WTC11 (cell line): ENCODE results near the gene FMNL2. TPM values are rescaled to one million over a fixed set of nuclear protein-coding genes. Genes with fewer than 3 reads are reported as not detected.

ENCODE experiments used
- ATAC-seq: fragments of 200-7000 bp; cut with Tn5 transposase; 2 replicates; pipeline ENCODE4 v1.10.0; 2021; ENCODE audit warnings: mild to moderate bottlenecking, moderate library complexity
- CTCF ChIA-PET: fragments of 300-600 bp; sonication (Branson Sonifier 250); formaldehyde crosslinking; loops from one replicate; lab custom pipeline; 2021; ENCODE audit warnings: antibody characterized with exemption; lab: Charles Lee
- POLR2A ChIA-PET: fragments of 350-600 bp; sonication (Branson Sonifier 250); formaldehyde crosslinking; loops from one replicate; lab custom pipeline; 2021; ENCODE audit warnings: antibody characterized with exemption; lab: Charles Lee
- DNase-seq: peaks from one replicate; pipeline ENCODE4 v3.0.0; 2021; ENCODE audit warnings: low spot score
- H3K27ac Mint-ChIP-seq: 2 replicates; pipeline ENCODE4 v1.8.0; 2021; ENCODE audit warnings: mixed read lengths
- H3K27me3 Mint-ChIP-seq: 2 replicates; pipeline ENCODE4 v1.8.0; 2021; ENCODE audit warnings: low read depth, mild to moderate bottlenecking, moderate library complexity, mixed read lengths
- H3K36me3 Mint-ChIP-seq: 2 replicates; pipeline ENCODE4 v1.8.0; 2021; ENCODE audit warnings: mixed read lengths
- H3K4me1 Mint-ChIP-seq: 2 replicates; pipeline ENCODE4 v1.8.0; 2022; ENCODE audit warnings: mixed read lengths
- H3K4me3 Mint-ChIP-seq: 2 replicates; pipeline ENCODE4 v1.8.0; 2021; ENCODE audit warnings: mild to moderate bottlenecking, moderate library complexity, mixed read lengths
- H3K9me3 Mint-ChIP-seq: 2 replicates; pipeline ENCODE4 v1.8.0; 2021; ENCODE audit warnings: mixed read lengths
- E2F4 ChIP-seq: sonication (generic); formaldehyde crosslinking; IDR thresholded peaks from 2 replicates; pipeline ENCODE4 v1.8.1; 2022; ENCODE audit warnings: low read depth, mild to moderate bottlenecking, moderate library complexity, missing genetic modification reagents, borderline replicate concordance
- ELF4 ChIP-seq: sonication (generic); formaldehyde crosslinking; IDR thresholded peaks from 2 replicates; pipeline ENCODE4 v1.8.1; 2022; ENCODE audit warnings: low read depth, mild to moderate bottlenecking, moderate library complexity, missing genetic modification reagents
- EMX1 ChIP-seq: fragments of 250-450 bp; sonication (Bioruptor Pico); IDR thresholded peaks from 2 replicates; pipeline ENCODE4 v1.8.0; 2021; ENCODE audit warnings: mild to moderate bottlenecking
- ETV6 ChIP-seq: sonication (generic); formaldehyde crosslinking; IDR thresholded peaks from 2 replicates; pipeline ENCODE4 v1.8.1; 2022; ENCODE audit warnings: mild to moderate bottlenecking, missing genetic modification reagents
- GABPB1 ChIP-seq: sonication (generic); formaldehyde crosslinking; IDR thresholded peaks from 2 replicates; pipeline ENCODE4 v1.8.1; 2023; ENCODE audit warnings: mild to moderate bottlenecking, missing genetic modification reagents
- GTF2I ChIP-seq: fragments of 250-450 bp; sonication (Bioruptor Pico); conservative IDR thresholded peaks from 2 replicates; pipeline ENCODE4 v1.4.0; 2021; ENCODE audit warnings: mild to moderate bottlenecking
- IRF1 ChIP-seq: sonication (generic); formaldehyde crosslinking; IDR thresholded peaks from 2 replicates; pipeline ENCODE4 v1.8.0; 2023; ENCODE audit warnings: missing genetic modification reagents
- MYBL2 ChIP-seq: sonication (generic); formaldehyde crosslinking; IDR thresholded peaks from 2 replicates; pipeline ENCODE4 v1.8.1; 2023; ENCODE audit warnings: mild to moderate bottlenecking, moderate library complexity, missing genetic modification reagents
- NFATC4 ChIP-seq: fragments of 250-450 bp; sonication (Bioruptor Pico); IDR thresholded peaks from 2 replicates; pipeline ENCODE4 v1.9.0; 2021; ENCODE audit warnings: mild to moderate bottlenecking
- NFE2L1 ChIP-seq: sonication (generic); formaldehyde crosslinking; IDR thresholded peaks from 2 replicates; pipeline ENCODE4 v1.8.1; 2023; ENCODE audit warnings: missing genetic modification reagents
- PRDM15 ChIP-seq: sonication (generic); formaldehyde crosslinking; IDR thresholded peaks from 2 replicates; pipeline ENCODE4 v1.8.0; 2022; ENCODE audit warnings: missing genetic modification reagents
- RORB ChIP-seq: fragments of 250-450 bp; sonication (Bioruptor Pico); IDR thresholded peaks from 2 replicates; pipeline ENCODE4 v1.9.0; 2021; ENCODE audit warnings: mild to moderate bottlenecking
- SMAD3 ChIP-seq: sonication (generic); formaldehyde crosslinking; IDR thresholded peaks from 2 replicates; pipeline ENCODE4 v1.8.0; 2022; ENCODE audit warnings: missing genetic modification reagents, mild to moderate bottlenecking, borderline replicate concordance
- TCF7 ChIP-seq: sonication (generic); formaldehyde crosslinking; IDR thresholded peaks from 2 replicates; pipeline ENCODE4 v1.8.0; 2022; ENCODE audit warnings: mild to moderate bottlenecking, low read depth, missing genetic modification reagents, moderate library complexity
- TEAD4 ChIP-seq: sonication (generic); formaldehyde crosslinking; IDR thresholded peaks from 2 replicates; pipeline ENCODE4 v1.8.0; 2022; ENCODE audit warnings: mild to moderate bottlenecking, missing genetic modification reagents
- USF1 ChIP-seq: sonication (generic); formaldehyde crosslinking; IDR thresholded peaks from 2 replicates; pipeline ENCODE4 v1.8.0; 2022; ENCODE audit warnings: mild to moderate bottlenecking, missing genetic modification reagents
- ZBTB21 ChIP-seq: sonication (generic); formaldehyde crosslinking; IDR thresholded peaks from 2 replicates; pipeline ENCODE4 v1.8.1; 2023; ENCODE audit warnings: mild to moderate bottlenecking, missing genetic modification reagents, borderline replicate concordance
- ZMAT4 ChIP-seq: fragments of 250-450 bp; sonication (Bioruptor Pico); IDR thresholded peaks from 2 replicates; pipeline ENCODE4 v1.9.0; 2021; ENCODE audit warnings: mild to moderate bottlenecking
- ZNF416 ChIP-seq: fragments of 250-450 bp; sonication (Bioruptor Pico); IDR thresholded peaks from 2 replicates; pipeline ENCODE4 v1.9.0; 2021; ENCODE audit warnings: mild to moderate bottlenecking, inconsistent platforms
- ZNF423 ChIP-seq: fragments of 250-450 bp; sonication (Bioruptor Pico); IDR thresholded peaks from 2 replicates; pipeline ENCODE4 v2.1.2; 2022; ENCODE audit warnings: mild to moderate bottlenecking, moderate library complexity
- ZNF425 ChIP-seq: fragments of 250-450 bp; sonication (Bioruptor Pico); conservative IDR thresholded peaks from 2 replicates; pipeline ENCODE4 v1.9.0; 2021; ENCODE audit warnings: mild to moderate bottlenecking
- total RNA-seq: library from RNA; stranded (reverse); gene quantifications from 3 replicates; pipeline ENCODE4 v1.2.3, GENCODE V29; 2021

The FMNL2 gene
- total RNA-seq, 1 experiment from 2014 or later: 43.0 TPM

GRCh38 chr2:152446213-152446612 lies 111.2 kb downstream of the FMNL2 start:
- Mint-ChIP-seq H3K27me3 (no peaks in the 10 kb centered on the region), H3K4me3 (no peak overlapping the region), H3K36me3 (no peaks in the 10 kb centered on the region)
- CTCF ChIA-PET: no interaction called here
- TF ChIP-seq ZBTB21 (CRISPR knock-in tag) (no peak), RORB (no peak), ZMAT4 (CRISPR knock-in tag) (no peak)
- TF ChIP-seq, all 79 proteins: peak for 0
- POLR2A ChIA-PET: no interaction called here
- DNase-seq (no peak), ATAC-seq (no peak)
- no peaks in the 10 kb centered on the region for H3K9me3 Mint-ChIP-seq
- H3K27ac Mint-ChIP-seq: no peak overlapping the region
- H3K4me1 Mint-ChIP-seq: peaks cover 80% of the 10 kb centered on the region

- ATAC-seq (no peak), DNase-seq (no peak)
- ChIA-PET POLR2A (no interaction called here), CTCF (interaction anchor here (1.5 kb wide), 1 partner anchor 14 kb away, joined by 3 read pairs; no protein-coding TSS in a partner anchor)
- H3K9me3 Mint-ChIP-seq: peaks cover 4% of the 10 kb centered on the region; the same call in 1 of the 2 replicates
- peaks cover 79% of the 10 kb centered on the region for H3K4me1 Mint-ChIP-seq
- TF ChIP-seq ZNF416 (CRISPR knock-in tag): no peak
- TF ChIP-seq E2F4 (CRISPR knock-in tag): no peak
- no peak for TF ChIP-seq TCF7 (CRISPR knock-in tag)
- TF ChIP-seq EMX1 (CRISPR knock-in tag): no peak
- no peak for TF ChIP-seq GTF2I
- TF ChIP-seq ZNF423: no peak
- no peaks in the 10 kb centered on the region for H3K36me3 Mint-ChIP-seq
- H3K27me3 Mint-ChIP-seq: no peaks in the 10 kb centered on the region
- no peak overlapping the region for H3K27ac Mint-ChIP-seq
- H3K4me3 Mint-ChIP-seq: no peak overlapping the region
Measured at GRCh38 chr2:152447897-152448296, 112.9 kb downstream of the FMNL2 start.

GRCh38 chr2:152448606-152449005 lies 113.6 kb downstream of the FMNL2 start:
- no peak for ATAC-seq
- no peak overlapping the region for H3K4me3 Mint-ChIP-seq

More at GRCh38 chr2:152448606-152449005, 113.6 kb downstream of the FMNL2 start:
- peaks cover 80% of the 10 kb centered on the region for H3K4me1 Mint-ChIP-seq
- ChIA-PET CTCF (no interaction called here), POLR2A (no interaction called here)
- no peaks in the 10 kb centered on the region for H3K36me3 Mint-ChIP-seq
- H3K9me3 Mint-ChIP-seq: peaks cover 4% of the 10 kb centered on the region; the same call in 1 of the 2 replicates
- H3K27ac Mint-ChIP-seq: peak overlapping the region; percentile 63
- TF ChIP-seq ZNF425 (no peak), USF1 (CRISPR knock-in tag) (no peak), EMX1 (CRISPR knock-in tag) (no peak), GABPB1 (no peak), ELF4 (no peak), TCF7 (CRISPR knock-in tag) (no peak), TEAD4 (no peak), ETV6 (CRISPR knock-in tag) (no peak), PRDM15 (no peak), NFATC4 (no peak), GTF2I (no peak), E2F4 (CRISPR knock-in tag) (no peak), SMAD3 (CRISPR knock-in tag) (no peak), IRF1 (no peak), NFE2L1 (CRISPR knock-in tag) (no peak), ZMAT4 (CRISPR knock-in tag) (no peak), MYBL2 (CRISPR knock-in tag) (no peak)
- H3K27me3 Mint-ChIP-seq: no peaks in the 10 kb centered on the region
- DNase-seq: no peak
